GM13977 (cell line): ENCODE results near the gene ABCA7.

ENCODE experiments used
- DNase-seq: peaks from one replicate; pipeline ENCODE4 v3.0.0; 2012; ENCODE audit warnings: low spot score
- in situ Hi-C: fragments of 300-500 bp; cut with MboI; formaldehyde crosslinking; loops from one replicate; pipeline ENCODE4 v1.12.0; 2022; ENCODE audit warnings: low sequenced_read_pairs, low pct_unique_long_range_greater_than_20kb, mixed read lengths, inconsistent platforms; ENCODE audit not compliant: unreplicated experiment
- TF ChIP-seq, protein P1 (sequence below): IDR thresholded peaks from 2 replicates; pipeline ENCODE4 v1.5.1; 2012; ENCODE audit warnings: mild to moderate bottlenecking, control low read depth; ENCODE audit not compliant: insufficient read depth; ENCODE audit errors: extremely low read depth, missing control alignments

The ABCA7 gene

DNA sequence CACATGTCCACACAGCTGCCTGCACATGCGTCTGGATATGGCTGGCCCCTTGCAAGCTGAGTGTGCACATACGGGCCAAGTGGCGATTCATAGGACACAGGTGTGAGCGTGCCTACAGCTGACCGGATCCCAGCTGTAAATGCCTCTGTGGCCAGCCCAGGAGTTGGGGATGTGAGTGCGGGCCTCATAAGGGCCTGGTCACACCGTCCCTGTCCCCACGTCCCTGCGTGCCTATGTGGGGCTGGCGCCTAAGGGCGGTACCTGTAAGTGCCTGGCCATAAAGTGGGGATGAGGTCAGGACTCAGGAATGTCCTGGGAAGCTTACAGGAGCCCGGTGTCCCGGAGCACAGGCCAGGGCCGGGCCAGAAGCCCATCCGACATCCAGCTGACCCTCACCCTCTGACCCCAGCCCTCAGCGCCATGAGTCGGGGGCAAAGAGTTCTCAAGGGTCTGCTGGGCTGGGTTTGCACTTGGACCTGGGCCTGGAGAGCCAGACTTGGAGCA is 25.8 kb downstream of the ABCA7 start:
- TF ChIP-seq, protein P1, sequence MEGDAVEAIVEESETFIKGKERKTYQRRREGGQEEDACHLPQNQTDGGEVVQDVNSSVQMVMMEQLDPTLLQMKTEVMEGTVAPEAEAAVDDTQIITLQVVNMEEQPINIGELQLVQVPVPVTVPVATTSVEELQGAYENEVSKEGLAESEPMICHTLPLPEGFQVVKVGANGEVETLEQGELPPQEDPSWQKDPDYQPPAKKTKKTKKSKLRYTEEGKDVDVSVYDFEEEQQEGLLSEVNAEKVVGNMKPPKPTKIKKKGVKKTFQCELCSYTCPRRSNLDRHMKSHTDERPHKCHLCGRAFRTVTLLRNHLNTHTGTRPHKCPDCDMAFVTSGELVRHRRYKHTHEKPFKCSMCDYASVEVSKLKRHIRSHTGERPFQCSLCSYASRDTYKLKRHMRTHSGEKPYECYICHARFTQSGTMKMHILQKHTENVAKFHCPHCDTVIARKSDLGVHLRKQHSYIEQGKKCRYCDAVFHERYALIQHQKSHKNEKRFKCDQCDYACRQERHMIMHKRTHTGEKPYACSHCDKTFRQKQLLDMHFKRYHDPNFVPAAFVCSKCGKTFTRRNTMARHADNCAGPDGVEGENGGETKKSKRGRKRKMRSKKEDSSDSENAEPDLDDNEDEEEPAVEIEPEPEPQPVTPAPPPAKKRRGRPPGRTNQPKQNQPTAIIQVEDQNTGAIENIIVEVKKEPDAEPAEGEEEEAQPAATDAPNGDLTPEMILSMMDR: no peak
- in situ Hi-C loops: no loop called here
- no peak for DNase-seq

GRCh38 chr19:1066251-1066747 is 26.4 kb downstream of the ABCA7 start:
- in situ Hi-C loops: no loop called here
- TF ChIP-seq, protein P1: no peak
- no peak for DNase-seq

DNA sequence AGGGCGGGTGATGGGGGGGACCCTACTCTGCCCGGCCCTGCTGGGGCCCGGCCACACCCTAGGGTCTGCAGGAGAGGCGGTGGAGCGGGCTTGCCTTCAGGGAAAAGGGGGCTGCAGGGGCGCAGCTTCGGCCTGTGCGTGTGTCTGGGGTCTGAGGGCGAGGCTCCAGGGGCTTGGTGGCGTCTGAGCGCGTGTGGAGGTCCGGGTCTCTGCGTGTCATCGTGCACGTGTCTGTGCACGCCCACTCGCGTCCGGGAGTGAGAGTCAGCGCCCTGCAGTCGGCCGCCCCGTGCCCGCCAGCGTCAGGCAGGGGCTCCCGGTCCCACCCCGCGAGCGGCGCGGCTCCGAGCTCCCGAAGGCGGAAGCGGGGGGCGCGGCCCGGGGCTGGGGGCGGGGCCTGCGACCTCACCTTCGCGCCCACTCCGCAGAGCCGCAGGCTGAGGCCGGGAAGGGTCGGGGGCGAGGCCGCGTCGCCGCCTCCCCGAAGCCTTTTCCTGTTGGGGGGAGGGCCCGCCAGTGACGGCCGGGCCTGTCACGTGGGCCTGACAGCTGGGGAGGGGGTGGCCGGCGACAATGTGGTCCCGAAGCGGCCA is 26.9 kb downstream of the ABCA7 start, which contains the start of gene ARHGAP45:
Gene ARHGAP45 (plus strand): TSS at position 420 of the 593 bp plus-strand sequence. CDS start 239 bp downstream, outside the sequence.
- in situ Hi-C loops: no loop called here
- peak; percentile 93 for DNase-seq
- TF ChIP-seq, protein P1: no peak

- in situ Hi-C loops: no loop called here
- TF ChIP-seq, protein P1: no peak
- DNase-seq: peak; percentile 55
Measured at GRCh38 chr19:1067341-1067957, 27.5 kb downstream of the ABCA7 start.

DNA sequence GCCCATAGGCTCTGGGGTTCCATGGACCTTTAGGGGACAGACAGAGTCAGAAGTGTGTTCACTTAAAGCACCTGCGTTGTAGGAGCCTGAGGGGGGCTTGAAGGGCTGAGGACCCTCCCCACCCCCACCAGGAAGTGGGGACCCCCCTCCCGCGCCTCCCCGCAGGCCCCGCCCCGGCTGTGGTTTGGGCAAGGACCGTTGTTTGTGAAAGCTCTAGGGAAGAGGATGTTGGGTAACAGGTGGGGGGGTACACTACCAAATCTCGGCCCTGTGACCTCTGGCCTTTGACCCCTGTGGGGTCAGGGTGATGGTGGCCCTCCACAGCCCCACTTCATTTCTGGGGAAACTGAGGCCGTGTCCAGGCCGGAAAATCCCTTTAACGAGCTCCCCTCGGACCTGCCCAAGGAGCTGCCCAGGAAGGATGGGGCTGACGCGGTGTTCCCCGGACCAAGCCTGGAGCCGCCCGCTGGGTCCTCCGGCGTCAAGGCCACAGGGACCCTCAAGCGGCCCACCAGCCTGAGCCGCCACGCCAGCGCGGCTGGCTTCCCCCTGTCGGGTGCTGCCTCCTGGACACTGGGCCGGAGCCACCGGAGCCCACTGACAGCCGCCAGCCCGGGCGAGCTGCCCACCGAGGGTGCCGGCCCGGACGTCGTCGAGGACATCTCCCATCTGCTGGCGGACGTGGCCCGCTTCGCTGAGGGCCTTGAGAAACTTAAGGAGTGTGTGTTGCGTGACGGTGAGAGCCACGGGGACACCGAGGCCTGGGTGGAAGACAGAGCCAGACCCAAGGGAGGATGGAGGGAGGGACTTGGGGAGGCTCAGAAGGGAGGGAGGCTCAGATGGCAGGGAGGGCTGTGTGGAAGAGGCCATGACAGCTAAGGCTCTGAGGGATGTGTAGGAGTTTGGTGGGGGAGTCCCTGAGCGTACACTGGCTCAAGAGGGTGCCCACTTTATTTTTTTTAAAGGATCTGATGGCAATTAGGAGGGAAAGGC is 28.4 kb downstream of the ABCA7 start:
- TF ChIP-seq, protein P1: no peak
- DNase-seq: peak; percentile 73
- in situ Hi-C loops: no loop called here
